PC-9 (cell line): ENCODE data around the gene SPATS2. TPM values are rescaled to one million over a fixed set of nuclear protein-coding genes. Genes with fewer than 3 reads are reported as not detected.

Source experiments
- BruUV-seq: library from RNA; stranded (reverse); fragments of 400-500 nt; replicated peaks from 2 replicates; lab custom pipeline; 2021; lab: Mats Ljungman, UMichigan
- CTCF ChIA-PET: fragments of 300-600 bp; sonication (Branson Sonifier 250); formaldehyde crosslinking; loops from one replicate; lab custom pipeline; 2022; ENCODE audit warnings: antibody characterized with exemption; lab: Charles Lee
- POLR2A ChIA-PET: fragments of 300-600 bp; sonication (Branson Sonifier 250); formaldehyde crosslinking; loops from one replicate; lab custom pipeline; 2022; ENCODE audit warnings: antibody characterized with exemption; ENCODE audit not compliant: unreplicated experiment; lab: Charles Lee
- DNase-seq, 2 experiments: peaks; one replicate each; pipeline versions ENCODE4 v3.0.0 to v3.0.0-alpha.2; 2015 to 2022; ENCODE audit warnings: mixed read lengths in 1 of 2
- H2AFZ ChIP-seq: fragments of 200-600 bp; sonication (generic); 2 replicates; pipeline ENCODE4 v1.8.1; 2017; ENCODE audit warnings: antibody characterized with exemption
- H3F3A ChIP-seq: fragments of 200-600 bp; sonication (generic); 2 replicates; pipeline ENCODE4 v1.8.1; 2017; ENCODE audit warnings: antibody characterized with exemption, mild to moderate bottlenecking, low read depth; ENCODE audit not compliant: insufficient read depth
- H3K27ac ChIP-seq: fragments of 200-600 bp; sonication (generic); 2 replicates; pipeline ENCODE4 v1.6.1; 2016; ENCODE audit warnings: mixed run types
- H3K27me3 ChIP-seq: fragments of 200-600 bp; sonication (generic); 2 replicates; pipeline ENCODE4 v1.6.1; 2016; ENCODE audit warnings: low read depth, mixed run types; ENCODE audit not compliant: insufficient read depth
- H3K36me3 ChIP-seq: fragments of 200-600 bp; sonication (generic); 2 replicates; pipeline ENCODE4 v1.6.1; 2016; ENCODE audit warnings: low read depth, mixed run types
- H3K4me1 ChIP-seq: fragments of 200-600 bp; sonication (generic); replicated peaks from 2 replicates; pipeline ENCODE4 v1.6.1; 2016; ENCODE audit warnings: mixed run types; ENCODE audit not compliant: insufficient read depth
- H3K4me2 ChIP-seq: fragments of 200-600 bp; sonication (generic); 2 replicates; pipeline ENCODE4 v1.6.1; 2017; ENCODE audit warnings: mixed run types
- H3K4me3 ChIP-seq: fragments of 200-600 bp; sonication (generic); 2 replicates; pipeline ENCODE4 v1.6.1; 2016; ENCODE audit warnings: mixed run types
- H3K79me2 ChIP-seq: fragments of 200-600 bp; sonication (generic); 2 replicates; pipeline ENCODE4 v1.6.1; 2017; ENCODE audit warnings: low read depth, mixed run types
- H3K9me2 ChIP-seq: fragments of 200-600 bp; sonication (generic); 2 replicates; pipeline ENCODE4 v1.8.1; 2017; ENCODE audit warnings: mild to moderate bottlenecking; ENCODE audit not compliant: insufficient read depth
- H3K9me3 ChIP-seq: fragments of 200-600 bp; sonication (generic); 2 replicates; pipeline ENCODE4 v1.8.1; 2016; ENCODE audit warnings: low read depth; ENCODE audit not compliant: insufficient read depth
- H4K20me1 ChIP-seq: fragments of 200-600 bp; sonication (generic); 2 replicates; pipeline ENCODE4 v1.8.1; 2017; ENCODE audit not compliant: insufficient read depth
- CTCF ChIP-seq: fragments of 200-600 bp; sonication (generic); conservative IDR thresholded peaks from 2 replicates; pipeline ENCODE4 v1.6.1; 2017; ENCODE audit warnings: mixed run types, antibody characterized with exemption, mild to moderate bottlenecking, moderate library complexity
- EZH2 ChIP-seq: fragments of 200-600 bp; sonication (generic); IDR thresholded peaks from 2 replicates; pipeline ENCODE4 v1.8.0; 2017; ENCODE audit warnings: antibody characterized with exemption, low read depth
- intact Hi-C: fragments of 100-400 bp; cut with micrococcal nuclease; formaldehyde crosslinking; loops from one replicate; pipeline ENCODE4 v1.10.0; 2022; ENCODE audit not compliant: unreplicated experiment
- total RNA-seq: library from RNA; stranded (reverse); gene quantifications from 2 replicates; pipeline ENCODE4 v1.2.3, GENCODE V29; 2021

Gene SPATS2
- total RNA-seq, 1 experiment from 2014 or later: 65.1 TPM

GRCh38 chr12:49555631-49556390 is 188.5 kb downstream of the SPATS2 start:
- no TSS peak for BruUV-seq
- ChIA-PET CTCF (interaction anchor here (0.5 to 3.2 kb wide), 4 partner anchors 11 to 198 kb away, joined by 3 to 15 read pairs (median 4); no protein-coding TSS in a partner anchor), POLR2A (no interaction called here)

GRCh38 chr12:49556391-49557186 is 189.3 kb downstream of the SPATS2 start:
- intact Hi-C loops: no loop called here
- Histone ChIP-seq H3K4me2 (no peak overlapping the region), H2AFZ (no peak overlapping the region), H3K4me1 (no peaks in the 10 kb centered on the region), H3K36me3 (peaks cover 9% of the 10 kb centered on the region; the same call in 1 of the 2 replicates), H3K27ac (no peak overlapping the region), H3K9me3 (no peaks in the 10 kb centered on the region), H3F3A (no peaks in the 10 kb centered on the region), H3K4me3 (no peak overlapping the region), H3K27me3 (peaks cover 4% of the 10 kb centered on the region; the same call in 1 of the 2 replicates), H3K79me2 (no peaks in the 10 kb centered on the region), H4K20me1 (no peaks in the 10 kb centered on the region), H3K9me2 (no peaks in the 10 kb centered on the region)
- POLR2A ChIA-PET: no interaction called here
- CTCF ChIA-PET: interaction anchor here (0.5 kb wide), 1 partner anchor 30 kb away, joined by 4 read pairs; no protein-coding TSS in a partner anchor
- no peak for DNase-seq
- BruUV-seq: no TSS peak
- TF ChIP-seq EZH2 (no peak), CTCF (no peak)

More at GRCh38 chr12:49555631-49556390, 188.5 kb downstream of the SPATS2 start:
- TF ChIP-seq CTCF (no peak), EZH2 (no peak)
- H3K4me3 ChIP-seq: no peak overlapping the region
- no peak overlapping the region for H2AFZ ChIP-seq
- no peaks in the 10 kb centered on the region for H3K4me1 ChIP-seq
- no peak overlapping the region for H3K4me2 ChIP-seq
- no peaks in the 10 kb centered on the region for H3K9me2 ChIP-seq
- H3K9me3 ChIP-seq: no peaks in the 10 kb centered on the region
- no peak for DNase-seq
- H4K20me1 ChIP-seq: no peaks in the 10 kb centered on the region
- no peaks in the 10 kb centered on the region for H3F3A ChIP-seq
- intact Hi-C loops: no loop called here
- H3K79me2 ChIP-seq: no peaks in the 10 kb centered on the region
- H3K27ac ChIP-seq: no peak overlapping the region
- peaks cover 4% of the 10 kb centered on the region; the same call in 1 of the 2 replicates for H3K27me3 ChIP-seq
- 0 out of 2 replicates have a peak, but pooled peaks cover 3% of the 10 kb centered on the region for H3K36me3 ChIP-seq

GRCh38 chr12:49557187-49557916 is 190.1 kb downstream of the SPATS2 start:
- intact Hi-C loops: no loop called here
- no peak overlapping the region for H2AFZ ChIP-seq
- H3K36me3 ChIP-seq: peaks cover 16% of the 10 kb centered on the region; the same call in 1 of the 2 replicates
- TF ChIP-seq CTCF (no peak), EZH2 (no peak)
- no peaks in the 10 kb centered on the region for H3K4me1 ChIP-seq
- peaks cover 2% of the 10 kb centered on the region; the same call in 1 of the 2 replicates for H3K27me3 ChIP-seq
- DNase-seq: no peak
- CTCF ChIA-PET: no interaction called here
- H3K27ac ChIP-seq: no peak overlapping the region
- POLR2A ChIA-PET: no interaction called here
- H4K20me1 ChIP-seq: no peaks in the 10 kb centered on the region
- H3K79me2 ChIP-seq: no peaks in the 10 kb centered on the region
- no TSS peak for BruUV-seq
- H3K9me2 ChIP-seq: no peaks in the 10 kb centered on the region
- H3K9me3 ChIP-seq: no peaks in the 10 kb centered on the region
- H3K4me3 ChIP-seq: no peak overlapping the region
- no peaks in the 10 kb centered on the region for H3F3A ChIP-seq
- no peak overlapping the region for H3K4me2 ChIP-seq
